Measurements from ENCODE around the gene NFX1. TPM values are rescaled to one million over a fixed set of nuclear protein-coding genes. Genes with fewer than 3 reads are reported as not detected.
A peak's percentile ranks its signal among the peaks of the same experiment; 100 is the strongest.

NFX1 gene
- total and polyA plus RNA-seq, 9 of the 15 experiments (the other 6 are each of a cell fraction or from before 2014, with no cell fraction given), result 8.8 to 38.9 (median 26.8) TPM

DNA sequence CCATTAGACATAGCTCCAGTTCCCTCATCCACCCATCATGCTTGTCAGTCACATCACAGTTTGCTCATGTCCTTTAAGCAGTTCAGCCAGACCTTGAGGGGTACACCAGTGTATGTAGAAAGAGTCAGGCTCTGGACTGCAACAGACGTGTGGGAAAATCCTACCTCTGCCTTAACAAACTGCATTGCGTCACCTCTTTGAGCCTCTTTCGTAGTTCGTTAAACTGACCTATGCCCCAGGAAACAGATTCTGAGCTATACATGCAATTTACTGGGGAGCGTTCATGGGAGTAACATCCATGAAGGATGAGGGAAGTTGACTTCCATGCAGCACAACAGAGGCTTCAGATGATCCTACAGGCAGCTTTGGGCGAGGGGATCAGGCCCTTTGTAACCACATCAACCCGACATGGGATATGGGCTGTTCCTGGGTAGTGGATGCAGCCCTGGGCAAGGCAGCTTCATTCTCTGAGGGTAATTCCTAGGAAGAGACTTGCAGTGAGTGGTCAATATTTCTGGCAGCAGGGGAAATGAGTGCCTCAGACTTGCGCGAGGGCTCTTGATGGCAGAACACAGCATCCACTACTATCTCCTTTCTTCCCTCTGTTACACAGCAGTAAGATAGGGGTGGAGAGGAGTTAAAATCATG lies 46.1 kb upstream of the NFX1 start:
- Histone ChIP-seq H3K4me2 (ENCODE audit: insufficient read depth, low read length) (no peak overlapping the region), H3K4me3 (no peak overlapping the region), H3K27ac (ENCODE audit: extremely low read depth, low read depth, low read length) (no peak overlapping the region), H3K36me3 (ENCODE audit: control insufficient read depth, insufficient read depth, low read length) (0 out of 3 replicates have a peak, but pooled peaks cover 3% of the 10 kb centered on the region), H3K79me2 (ENCODE audit: control insufficient read depth, insufficient read depth, low read length) (no peaks in the 10 kb centered on the region), H3K4me1 (replicated peaks in 1 of 2; ENCODE audit: control insufficient read depth in 2 of 2, insufficient read depth in 2 of 2, low read length in 2 of 2) (peaks cover 16 to 17% of the 10 kb centered on the region in 2 experiments; a peak in 4 of 5 replicates), H3K27me3 (ENCODE audit: control insufficient read depth in 2 of 2, insufficient read depth in 2 of 2, low read length in 2 of 2) (no peaks in the 10 kb centered on the region), H3K9me1 (ENCODE audit: control insufficient read depth, insufficient read depth, low read length) (no peaks in the 10 kb centered on the region), H4K20me1 (replicated peaks; ENCODE audit: control insufficient read depth, insufficient read depth, low read length) (no peaks in the 10 kb centered on the region), H3K9me3 (replicated peaks; ENCODE audit: control insufficient read depth, insufficient read depth, low read depth, low read length) (no peaks in the 10 kb centered on the region), H2AFZ (ENCODE audit: low read depth, low read length) (no peak overlapping the region), H3K9ac (ENCODE audit: insufficient read depth in 1 of 2, low read depth in 2 of 2, low read length in 2 of 2) (no peak overlapping the region)
- no TSS peak for BruUV-seq (replicated peaks)
- ChIA-PET CTCF (ENCODE audit: low intra/inter-chr PET ratio) (no interaction called here), POLR2A (interaction anchor here (1.2 kb wide), 1 partner anchor 219 kb away, joined by 3 read pairs; the partner anchor contains the start of gene DNAJA1)
- in situ Hi-C loops (cut with MboI) (loop anchor here (25.0 kb wide), 2 partner anchors 682 to 857 kb away; partner anchors contain the start of genes ACO1, NDUFB6, SMIM27 and TOPORS), intact Hi-C loops (cut with micrococcal nuclease) (no loop called here)
- TF ChIP-seq CEBPB (tag; IDR thresholded peaks at IDR 0.05) (peak; percentile 60), NR2C1 (IDR thresholded peaks at IDR 0.05) (no peak), NR2C1 (tag; IDR thresholded peaks at IDR 0.05) (0 out of 2 replicates have a peak, but pooled peaks have one; percentile 35)
- TF ChIP-seq, protein P1, sequence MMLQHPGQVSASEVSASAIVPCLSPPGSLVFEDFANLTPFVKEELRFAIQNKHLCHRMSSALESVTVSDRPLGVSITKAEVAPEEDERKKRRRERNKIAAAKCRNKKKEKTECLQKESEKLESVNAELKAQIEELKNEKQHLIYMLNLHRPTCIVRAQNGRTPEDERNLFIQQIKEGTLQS (IDR thresholded peaks at IDR 0.05), result 0 out of 2 replicates have a peak, but pooled peaks have one; percentile 23
- TF ChIP-seq, protein P1 (CRISPR knock-in tag; conservative IDR thresholded peaks at IDR 0.05), result no peak
- TF ChIP-seq, protein P2, sequence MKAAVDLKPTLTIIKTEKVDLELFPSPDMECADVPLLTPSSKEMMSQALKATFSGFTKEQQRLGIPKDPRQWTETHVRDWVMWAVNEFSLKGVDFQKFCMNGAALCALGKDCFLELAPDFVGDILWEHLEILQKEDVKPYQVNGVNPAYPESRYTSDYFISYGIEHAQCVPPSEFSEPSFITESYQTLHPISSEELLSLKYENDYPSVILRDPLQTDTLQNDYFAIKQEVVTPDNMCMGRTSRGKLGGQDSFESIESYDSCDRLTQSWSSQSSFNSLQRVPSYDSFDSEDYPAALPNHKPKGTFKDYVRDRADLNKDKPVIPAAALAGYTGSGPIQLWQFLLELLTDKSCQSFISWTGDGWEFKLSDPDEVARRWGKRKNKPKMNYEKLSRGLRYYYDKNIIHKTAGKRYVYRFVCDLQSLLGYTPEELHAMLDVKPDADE (conservative IDR thresholded peaks at IDR 0.05; ENCODE audit: control insufficient read depth, low read depth, low read length), result no peak
- 71% methylated on average over 7 of the region's 9 CpGs for WGBS (ENCODE audit: insufficient coverage, low coverage, missing lambda C conversion rate)
- DNase-seq (ENCODE audit: extremely low read depth in 1 of 4, low spot score in 3 of 4) (no peak), ATAC-seq (no peak), FAIRE-seq (no peak)

Measured in K562 (cell line).